Gastroesophageal sphincter (tissue), 3 donors: ENCODE results near the gene HSPA1B.

Experiments
- EP300 ChIP-seq: sonication (generic); formaldehyde crosslinking; IDR thresholded peaks from one replicate; pipeline ENCODE4 v1.6.1; 2017; ENCODE audit warnings: antibody characterized with exemption, mild to moderate bottlenecking
- POLR2A ChIP-seq, 2 donors: fragments of 450-650 bp; IDR thresholded peaks; one replicate each; pipeline ENCODE4 v1.6.1; 2017; ENCODE audit warnings: antibody characterized with exemption in 2 of 2, mild to moderate bottlenecking in 2 of 2, moderate library complexity in 1 of 2
- POLR2AphosphoS5 ChIP-seq: sonication (generic); formaldehyde crosslinking; IDR thresholded peaks from one replicate; pipeline ENCODE4 v1.6.1; 2017; ENCODE audit warnings: antibody characterized with exemption
- TF ChIP-seq, protein P1 (sequence below), 4 experiments: fragments of 200-600 bp in 2 of 4; fragments of 450-650 bp in 2 of 4; sonication (generic) in 1 of 4; IDR thresholded peaks; one replicate each; pipeline ENCODE4 v1.5.1; 2017 to 2019; ENCODE audit warnings: antibody characterized with exemption in 4 of 4, mild to moderate bottlenecking in 2 of 4, moderate library complexity in 2 of 4

- TF ChIP-seq POLR2A (IDR thresholded peaks at IDR 0.05) = no peak
- TF ChIP-seq, protein P1, sequence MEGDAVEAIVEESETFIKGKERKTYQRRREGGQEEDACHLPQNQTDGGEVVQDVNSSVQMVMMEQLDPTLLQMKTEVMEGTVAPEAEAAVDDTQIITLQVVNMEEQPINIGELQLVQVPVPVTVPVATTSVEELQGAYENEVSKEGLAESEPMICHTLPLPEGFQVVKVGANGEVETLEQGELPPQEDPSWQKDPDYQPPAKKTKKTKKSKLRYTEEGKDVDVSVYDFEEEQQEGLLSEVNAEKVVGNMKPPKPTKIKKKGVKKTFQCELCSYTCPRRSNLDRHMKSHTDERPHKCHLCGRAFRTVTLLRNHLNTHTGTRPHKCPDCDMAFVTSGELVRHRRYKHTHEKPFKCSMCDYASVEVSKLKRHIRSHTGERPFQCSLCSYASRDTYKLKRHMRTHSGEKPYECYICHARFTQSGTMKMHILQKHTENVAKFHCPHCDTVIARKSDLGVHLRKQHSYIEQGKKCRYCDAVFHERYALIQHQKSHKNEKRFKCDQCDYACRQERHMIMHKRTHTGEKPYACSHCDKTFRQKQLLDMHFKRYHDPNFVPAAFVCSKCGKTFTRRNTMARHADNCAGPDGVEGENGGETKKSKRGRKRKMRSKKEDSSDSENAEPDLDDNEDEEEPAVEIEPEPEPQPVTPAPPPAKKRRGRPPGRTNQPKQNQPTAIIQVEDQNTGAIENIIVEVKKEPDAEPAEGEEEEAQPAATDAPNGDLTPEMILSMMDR (IDR thresholded peaks at IDR 0.05) = no peak
- TF ChIP-seq EP300 = no peak
- TF ChIP-seq POLR2AphosphoS5 = no peak
Measured at GRCh38 chr6:31874836-31875572, 47.5 kb downstream of the HSPA1B start.
